Measurements from ENCODE around the gene ABHD17B.
"Not testable (repeated sequence)": the region's sequence is repeated elsewhere in the genome, so short reads cannot be mapped to it uniquely, and the experiment has no call there.

ABHD17B gene

GRCh38 chr9:71925834-71926233 lies 14.8 kb upstream of the ABHD17B start:
- Mint-ChIP-seq H3K27ac (no peak overlapping the region), H3K9me3 (ENCODE audit: low read depth) (no peaks in the 10 kb centered on the region), H3K27me3 (no peaks in the 10 kb centered on the region), H3K36me3 (peaks cover 11% of the 10 kb centered on the region), H3K4me1 (ENCODE audit: low read depth) (peaks cover 12% of the 10 kb centered on the region), H3K4me3 (no peak overlapping the region)

GRCh38 chr9:71924576-71924975 lies 13.6 kb upstream of the ABHD17B start:
- Mint-ChIP-seq H3K36me3 (peaks cover 13% of the 10 kb centered on the region), H3K27ac (no peak overlapping the region), H3K9me3 (ENCODE audit: low read depth) (no peaks in the 10 kb centered on the region), H3K27me3 (no peaks in the 10 kb centered on the region), H3K4me1 (ENCODE audit: low read depth) (peaks cover 14% of the 10 kb centered on the region), H3K4me3 (no peak overlapping the region)

- Mint-ChIP-seq H3K27ac (no peak overlapping the region), H3K4me3 (no peak overlapping the region), H3K36me3 (peaks cover 23% of the 10 kb centered on the region), H3K9me3 (ENCODE audit: low read depth) (no peaks in the 10 kb centered on the region), H3K27me3 (no peaks in the 10 kb centered on the region), H3K4me1 (ENCODE audit: low read depth) (peaks cover 25% of the 10 kb centered on the region)
Measured at GRCh38 chr9:71921190-71921814, 10.3 kb upstream of the ABHD17B start.

GRCh38 chr9:71920456-71921189 lies 9.6 kb upstream of the ABHD17B start:
- Mint-ChIP-seq H3K27me3 (no peaks in the 10 kb centered on the region), H3K27ac (no peak overlapping the region), H3K4me1 (ENCODE audit: low read depth) (peaks cover 29% of the 10 kb centered on the region), H3K36me3 (peaks cover 23% of the 10 kb centered on the region), H3K9me3 (ENCODE audit: low read depth) (no peaks in the 10 kb centered on the region), H3K4me3 (no peak overlapping the region)

GRCh38 chr9:71918419-71918818 lies 7.4 kb upstream of the ABHD17B start:
- no peaks in the 10 kb centered on the region for H3K9me3 Mint-ChIP-seq (ENCODE audit: low read depth)
- no peak overlapping the region for H3K27ac Mint-ChIP-seq
- H3K36me3 Mint-ChIP-seq: peaks cover 19% of the 10 kb centered on the region
- H3K4me1 Mint-ChIP-seq (ENCODE audit: low read depth): peaks cover 42% of the 10 kb centered on the region
- H3K4me3 Mint-ChIP-seq: no peak overlapping the region
- H3K27me3 Mint-ChIP-seq: no peaks in the 10 kb centered on the region

GRCh38 chr9:71916834-71917534 lies 6.0 kb upstream of the ABHD17B start:
- Mint-ChIP-seq H3K9me3 (ENCODE audit: low read depth) (no peaks in the 10 kb centered on the region), H3K4me1 (ENCODE audit: low read depth) (peaks cover 52% of the 10 kb centered on the region)

GRCh38 chr9:71915495-71915894 lies 4.5 kb upstream of the ABHD17B start:
- peaks cover 54% of the 10 kb centered on the region for H3K4me1 Mint-ChIP-seq (ENCODE audit: low read depth)
- no peaks in the 10 kb centered on the region for H3K9me3 Mint-ChIP-seq (ENCODE audit: low read depth)
- peaks cover 12% of the 10 kb centered on the region for H3K36me3 Mint-ChIP-seq
- H3K27me3 Mint-ChIP-seq: no peaks in the 10 kb centered on the region
- H3K27ac Mint-ChIP-seq: no peak overlapping the region
- no peak overlapping the region for H3K4me3 Mint-ChIP-seq

More at GRCh38 chr9:71916834-71917534, 6.0 kb upstream of the ABHD17B start:
- Mint-ChIP-seq H3K4me3 (no peak overlapping the region), H3K36me3 (peaks cover 14% of the 10 kb centered on the region), H3K27me3 (no peaks in the 10 kb centered on the region), H3K27ac (no peak overlapping the region)

GRCh38 chr9:71911908-71912335 lies 929 bp upstream of the ABHD17B start:
- Mint-ChIP-seq H3K4me1 (ENCODE audit: low read depth) (peaks cover 66% of the 10 kb centered on the region), H3K36me3 (no peaks in the 10 kb centered on the region), H3K9me3 (ENCODE audit: low read depth) (no peaks in the 10 kb centered on the region), H3K27me3 (no peaks in the 10 kb centered on the region), H3K4me3 (peak overlapping the region; percentile 100), H3K27ac (peak overlapping the region; percentile 99)

GRCh38 chr9:71910650-71911060 lies 338 bp downstream of the ABHD17B start:
- Mint-ChIP-seq H3K27ac (peak overlapping the region; percentile 99), H3K36me3 (no peaks in the 10 kb centered on the region), H3K4me1 (ENCODE audit: low read depth) (peaks cover 64% of the 10 kb centered on the region), H3K4me3 (peak overlapping the region; percentile 100), H3K9me3 (ENCODE audit: low read depth) (no peaks in the 10 kb centered on the region), H3K27me3 (no peaks in the 10 kb centered on the region)

- Mint-ChIP-seq H3K27me3 (no peaks in the 10 kb centered on the region), H3K36me3 (no peaks in the 10 kb centered on the region), H3K4me3 (peak overlapping the region; percentile 99), H3K9me3 (ENCODE audit: low read depth) (no peaks in the 10 kb centered on the region), H3K27ac (peak overlapping the region; percentile 87), H3K4me1 (ENCODE audit: low read depth) (peaks cover 64% of the 10 kb centered on the region)
Measured at GRCh38 chr9:71909887-71910649, 925 bp downstream of the ABHD17B start.

GRCh38 chr9:71908825-71909224 lies 2.2 kb downstream of the ABHD17B start:
- H3K27ac Mint-ChIP-seq: no peak overlapping the region
- peak overlapping the region; percentile 99 for H3K4me3 Mint-ChIP-seq
- peaks cover 60% of the 10 kb centered on the region for H3K4me1 Mint-ChIP-seq (ENCODE audit: low read depth)
- H3K36me3 Mint-ChIP-seq: no peaks in the 10 kb centered on the region
- H3K27me3 Mint-ChIP-seq: no peaks in the 10 kb centered on the region
- H3K9me3 Mint-ChIP-seq (ENCODE audit: low read depth): no peaks in the 10 kb centered on the region

- no peaks in the 10 kb centered on the region for H3K27me3 Mint-ChIP-seq
- no peak overlapping the region for H3K4me3 Mint-ChIP-seq
- peaks cover 69% of the 10 kb centered on the region for H3K4me1 Mint-ChIP-seq (ENCODE audit: low read depth)
- no peaks in the 10 kb centered on the region for H3K36me3 Mint-ChIP-seq
- H3K9me3 Mint-ChIP-seq (ENCODE audit: low read depth): no peaks in the 10 kb centered on the region
- H3K27ac Mint-ChIP-seq: no peak overlapping the region
Measured at GRCh38 chr9:71904076-71904475, 6.9 kb downstream of the ABHD17B start.

GRCh38 chr9:71901695-71902597 lies 9.0 kb downstream of the ABHD17B start:
- Mint-ChIP-seq H3K36me3 (peaks cover 2% of the 10 kb centered on the region), H3K4me1 (ENCODE audit: low read depth) (peaks cover 75% of the 10 kb centered on the region), H3K27ac (peak overlapping the region; percentile 42), H3K27me3 (no peaks in the 10 kb centered on the region), H3K4me3 (peak overlapping the region; percentile 25), H3K9me3 (ENCODE audit: low read depth) (no peaks in the 10 kb centered on the region)

- not testable (repeated sequence) for H3K27ac Mint-ChIP-seq; H3K27me3 Mint-ChIP-seq; H3K4me3 Mint-ChIP-seq; H3K9me3 Mint-ChIP-seq (ENCODE audit: low read depth); H3K36me3 Mint-ChIP-seq
- peaks cover 84% of the 10 kb centered on the region for H3K4me1 Mint-ChIP-seq (ENCODE audit: low read depth)
Measured at GRCh38 chr9:71898756-71899155, 12.2 kb downstream of the ABHD17B start.
